Thymus (tissue), 11 donors: ENCODE data around the gene GLYATL1. TPM values are rescaled to one million over a fixed set of nuclear protein-coding genes. Genes with fewer than 3 reads are reported as not detected.

Experiments used
- DNase-seq, 9 donors: peaks; one replicate each; pipeline ENCODE4 v3.0.0-alpha.2; 2013; ENCODE audit warnings: low spot score in 9 of 9, low read depth in 6 of 9, missing footprints in 1 of 9
- H3K27ac ChIP-seq, 2 donors: one replicate each; pipeline ENCODE4 v1.5.1; 2013; ENCODE audit warnings: control low read depth in 1 of 2, low read depth in 1 of 2, low read length in 1 of 2, mild to moderate bottlenecking in 1 of 2, moderate library complexity in 1 of 2
- H3K27me3 ChIP-seq, 2 donors: one replicate each; pipeline ENCODE4 v1.5.1; 2013; ENCODE audit warnings: low read length in 1 of 2; ENCODE audit not compliant: control insufficient read depth in 2 of 2, insufficient read depth in 1 of 2
- H3K36me3 ChIP-seq, 2 donors: one replicate each; pipeline ENCODE4 v1.5.1; 2013; ENCODE audit warnings: low read length in 1 of 2, mild to moderate bottlenecking in 1 of 2, moderate library complexity in 1 of 2; ENCODE audit not compliant: control insufficient read depth in 2 of 2, insufficient read depth in 2 of 2
- H3K4me1 ChIP-seq, 2 donors: one replicate each; pipeline ENCODE4 v1.5.1; 2013; ENCODE audit warnings: low read length in 2 of 2; ENCODE audit not compliant: control insufficient read depth in 2 of 2, insufficient read depth in 2 of 2
- H3K4me3 ChIP-seq, 2 donors: one replicate each; pipeline ENCODE4 v1.5.1; 2013; ENCODE audit warnings: low read length in 2 of 2, control low read depth in 1 of 2, mild to moderate bottlenecking in 1 of 2
- H3K9me3 ChIP-seq, 2 donors: one replicate each; pipeline ENCODE4 v1.5.1; 2013; ENCODE audit warnings: low read length in 1 of 2, mild to moderate bottlenecking in 1 of 2; ENCODE audit not compliant: control insufficient read depth in 2 of 2, insufficient read depth in 1 of 2
- WGBS: extraction: QIAGEN DNeasy Blood & Tissue Kit; methylation state at CpG from one replicate; pipeline ENCODE4 v1.1.7; 2013; 5-methylcytosine and 5-hydroxymethylcytosine counted together
- polyA plus RNA-seq: library from polyadenylated mRNA; stranded (reverse); fragments of 200-250 nt; gene quantifications from one replicate; pipeline ENCODE4 v1.2.3, GENCODE V29; 2013
- total RNA-seq: library from RNA; stranded (reverse); fragments of 120-200 nt; gene quantifications from one replicate; pipeline ENCODE4 v1.2.4, GENCODE V29; 2013
- donor health status: healthy.

The GLYATL1 gene
- total and polyA plus RNA-seq, 2 donors = 1.4 to 4.9 TPM

GRCh38 chr11:58923300-58923788 lies 15.9 kb upstream of the GLYATL1 start:
- 3% methylated on average over 5 of the region's 5 CpGs for WGBS
- Histone ChIP-seq H3K9me3 (no peaks in the 10 kb centered on the region), H3K27me3 (no peaks in the 10 kb centered on the region), H3K4me3 (no peak overlapping the region), H3K27ac (no peak overlapping the region), H3K4me1 (peaks cover 18 to 22% of the 10 kb centered on the region in 2 donors), H3K36me3 (no peaks in the 10 kb centered on the region)
- peak in 7 of 9 donors; percentile 30 to 83 (median 54) for DNase-seq

GRCh38 chr11:58924230-58924629 lies 15.1 kb upstream of the GLYATL1 start:
- Histone ChIP-seq H3K9me3 (no peaks in the 10 kb centered on the region), H3K4me3 (no peak overlapping the region), H3K27me3 (no peaks in the 10 kb centered on the region), H3K4me1 (peaks cover 19 to 22% of the 10 kb centered on the region in 2 donors), H3K27ac (no peak overlapping the region), H3K36me3 (no peaks in the 10 kb centered on the region)
- DNase-seq = no peak
- WGBS = 91% methylated on average over 4 of the region's 4 CpGs

GRCh38 chr11:58926251-58926650 lies 13.0 kb upstream of the GLYATL1 start:
- no peak overlapping the region for H3K4me3 ChIP-seq
- H3K9me3 ChIP-seq = no peaks in the 10 kb centered on the region
- no peak overlapping the region for H3K27ac ChIP-seq
- H3K27me3 ChIP-seq = no peaks in the 10 kb centered on the region
- H3K36me3 ChIP-seq = no peaks in the 10 kb centered on the region
- WGBS = 95% methylated on average over 5 of the region's 5 CpGs
- no peak for DNase-seq
- peaks cover 14% of the 10 kb centered on the region in 2 donors for H3K4me1 ChIP-seq

GRCh38 chr11:58926695-58927094 lies 12.6 kb upstream of the GLYATL1 start:
- no peak for DNase-seq
- WGBS = 93% methylated on average over 1 of the region's 1 CpG
- H3K27ac ChIP-seq = peak overlapping the region in 1 of 2 donors; percentile 73
- peaks cover 14% of the 10 kb centered on the region in 2 donors for H3K4me1 ChIP-seq
- no peaks in the 10 kb centered on the region for H3K36me3 ChIP-seq
- no peaks in the 10 kb centered on the region for H3K27me3 ChIP-seq
- no peak overlapping the region for H3K4me3 ChIP-seq
- no peaks in the 10 kb centered on the region for H3K9me3 ChIP-seq

GRCh38 chr11:58927393-58928106 lies 11.7 kb upstream of the GLYATL1 start:
- Histone ChIP-seq H3K36me3 (no peaks in the 10 kb centered on the region), H3K27me3 (no peaks in the 10 kb centered on the region), H3K4me1 (peaks cover 14% of the 10 kb centered on the region in 2 donors), H3K9me3 (no peaks in the 10 kb centered on the region), H3K4me3 (peak overlapping the region; percentile 56 to 58), H3K27ac (peak overlapping the region; percentile 52 to 84)
- 3% methylated on average over 15 of the region's 15 CpGs for WGBS
- DNase-seq = peak; percentile 75 to 96 (median 88)

- Histone ChIP-seq H3K4me1 (peaks cover 12 to 14% of the 10 kb centered on the region in 2 donors), H3K27ac (peak overlapping the region; percentile 46 to 84), H3K27me3 (no peaks in the 10 kb centered on the region), H3K36me3 (no peaks in the 10 kb centered on the region), H3K9me3 (no peaks in the 10 kb centered on the region), H3K4me3 (peak overlapping the region; percentile 56 to 58)
- WGBS = 52% methylated on average over 6 of the region's 6 CpGs
- no peak for DNase-seq
Observed at GRCh38 chr11:58928107-58928499, 11.2 kb upstream of the GLYATL1 start.

GRCh38 chr11:58928691-58929090 lies 10.6 kb upstream of the GLYATL1 start:
- peaks cover 8 to 10% of the 10 kb centered on the region in 2 donors for H3K4me1 ChIP-seq
- no peaks in the 10 kb centered on the region for H3K27me3 ChIP-seq
- no peaks in the 10 kb centered on the region for H3K9me3 ChIP-seq
- H3K27ac ChIP-seq = no peak overlapping the region
- no peaks in the 10 kb centered on the region for H3K36me3 ChIP-seq
- DNase-seq = no peak
- no peak overlapping the region for H3K4me3 ChIP-seq

- Histone ChIP-seq H3K9me3 (no peaks in the 10 kb centered on the region), H3K36me3 (no peaks in the 10 kb centered on the region), H3K4me1 (peaks cover 8 to 10% of the 10 kb centered on the region in 2 donors), H3K4me3 (no peak overlapping the region), H3K27ac (no peak overlapping the region), H3K27me3 (no peaks in the 10 kb centered on the region)
- DNase-seq = no peak
- WGBS = 96% methylated on average over 2 of the region's 2 CpGs
Observed at GRCh38 chr11:58930926-58931325, 8.4 kb upstream of the GLYATL1 start.

GRCh38 chr11:58933661-58934060 lies 5.6 kb upstream of the GLYATL1 start:
- H3K27ac ChIP-seq = no peak overlapping the region
- H3K4me1 ChIP-seq = peaks cover 7% of the 10 kb centered on the region in 2 donors
- no peak for DNase-seq
- 98% methylated on average over 3 of the region's 3 CpGs for WGBS
- H3K4me3 ChIP-seq = no peak overlapping the region
- H3K36me3 ChIP-seq = no peaks in the 10 kb centered on the region
- no peaks in the 10 kb centered on the region for H3K9me3 ChIP-seq
- H3K27me3 ChIP-seq = no peaks in the 10 kb centered on the region
